Gastrocnemius medialis (tissue), 4 donors: ENCODE data around the gene UBN1. TPM values are rescaled to one million over a fixed set of nuclear protein-coding genes. Genes with fewer than 3 reads are reported as not detected.

Experiments
- ATAC-seq, 2 donors: fragments of 150-250 bp; one replicate each; pipeline ENCODE4 v1.9.1; 2016
- DNase-seq, 2 donors: peaks; one replicate each; pipeline ENCODE4 v3.0.0-alpha.2; 2019
- H3K27ac ChIP-seq, 4 donors: fragments of 200-600 bp; sonication (generic); 1 replicate in 1 of 4; 2 replicates in 3 of 4; pipeline ENCODE4 v1.5.1; 2016 to 2018; ENCODE audit warnings: mild to moderate bottlenecking in 2 of 4, moderate library complexity in 1 of 4
- H3K27me3 ChIP-seq, 3 donors: fragments of 200-600 bp; sonication (generic) in 2 of 3; 1 replicate in 1 of 3; 2 replicates in 2 of 3; pipeline versions ENCODE4 v1.5.1 to v1.6.0; 2016 to 2019; ENCODE audit warnings: mild to moderate bottlenecking in 1 of 3, moderate library complexity in 1 of 3
- H3K36me3 ChIP-seq, 2 donors: fragments of 200-600 bp; sonication (generic) in 1 of 2; one replicate each; pipeline ENCODE4 v1.5.1; 2017 to 2018
- H3K4me1 ChIP-seq, 2 donors: fragments of 200-600 bp; sonication (generic) in 1 of 2; one replicate each; pipeline ENCODE4 v1.5.1; 2016 to 2017; ENCODE audit warnings: mild to moderate bottlenecking in 2 of 2
- H3K4me3 ChIP-seq, 4 donors: fragments of 200-600 bp; sonication (generic) in 3 of 4; 1 replicate in 1 of 4; 2 replicates in 3 of 4; pipeline ENCODE4 v1.5.1; 2016 to 2019; ENCODE audit warnings: mild to moderate bottlenecking in 2 of 4
- H3K9me3 ChIP-seq, 3 donors: fragments of 200-600 bp; sonication (generic) in 2 of 3; 1 replicate in 1 of 3; 2 replicates in 2 of 3; pipeline ENCODE4 v1.5.1; 2016 to 2019
- POLR2A ChIP-seq, 2 donors: fragments of 450-650 bp; IDR thresholded peaks; one replicate each; pipeline ENCODE4 v1.6.1; 2017; ENCODE audit warnings: antibody characterized with exemption in 2 of 2, mild to moderate bottlenecking in 2 of 2, moderate library complexity in 2 of 2
- in situ Hi-C, 4 donors: fragments of 200-750 bp; cut with MboI; loops; one replicate each; pipeline versions ENCODE4 v1.15.0 to v1.8.0; 2017; ENCODE audit warnings: low sequenced_read_pairs in 4 of 4
- intact Hi-C: fragments of 100-400 bp; cut with DNase I; formaldehyde crosslinking; loops from one replicate; pipeline ENCODE4 v1.15.1; 2023; ENCODE audit warnings: low total_unique reads
- total RNA-seq, 4 donors: library from RNA; depleted of rRNA; stranded (reverse); fragments of >200 nt; gene quantifications; one replicate each; pipeline versions ENCODE4 v1.1.0 to v1.2.3, GENCODE V29; 2016
- TF ChIP-seq, protein P1 (sequence below), 5 experiments: fragments of 450-650 bp in 3 of 5; fragments of 200-600 bp in 2 of 5; sonication (generic) in 2 of 5; IDR thresholded peaks in 4 of 5; conservative IDR thresholded peaks in 1 of 5; 1 replicate in 4 of 5; 2 replicates in 1 of 5; pipeline ENCODE4 v1.5.1; 2016 to 2019; ENCODE audit warnings: antibody characterized with exemption in 5 of 5, mild to moderate bottlenecking in 3 of 5, moderate library complexity in 3 of 5

Gene UBN1
- total RNA-seq, 4 donors from 2014 or later = 25.3 to 33.4 (median 28.2) TPM

DNA sequence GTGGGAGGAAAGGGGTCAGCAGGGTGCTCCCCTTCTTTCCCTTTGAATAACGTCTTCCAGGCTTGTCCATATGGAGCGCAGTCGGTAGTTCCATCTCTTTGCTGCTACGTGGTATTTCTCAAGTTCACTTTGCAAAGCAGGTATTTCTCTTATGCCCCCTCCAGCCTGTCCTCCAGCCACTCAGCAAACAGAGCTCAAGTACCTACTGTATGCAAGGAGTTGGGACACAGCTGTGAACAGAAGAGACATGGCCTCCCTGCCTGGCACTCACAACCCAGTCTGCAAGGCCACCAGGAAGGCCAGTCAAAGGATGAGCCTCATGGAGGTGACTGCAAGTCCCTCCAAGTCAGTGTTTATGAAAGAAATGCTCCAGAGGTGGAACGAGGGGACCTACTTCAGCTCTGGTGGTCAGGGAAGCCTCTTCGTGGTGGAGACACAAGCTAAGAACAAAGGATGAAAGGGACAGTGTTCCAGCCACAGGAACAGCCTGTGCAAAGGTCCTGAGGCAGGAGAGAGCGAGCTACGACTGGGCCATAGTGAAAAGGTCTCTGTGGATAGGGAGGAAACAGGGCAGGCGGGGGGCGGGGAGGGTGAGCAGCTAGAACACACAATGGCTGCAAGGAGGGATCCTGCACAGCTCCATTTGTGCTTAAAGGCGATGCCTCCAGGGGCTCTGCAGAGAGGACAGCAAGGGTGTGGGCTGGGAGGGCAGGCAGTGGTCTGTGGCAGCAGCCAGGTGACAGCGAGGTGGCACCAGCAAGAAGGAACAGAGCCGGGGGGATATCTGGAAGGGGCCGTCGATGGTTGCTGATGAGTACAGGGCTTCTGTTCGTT lies 57.0 kb downstream of the UBN1 start:
- TF ChIP-seq, protein P1, sequence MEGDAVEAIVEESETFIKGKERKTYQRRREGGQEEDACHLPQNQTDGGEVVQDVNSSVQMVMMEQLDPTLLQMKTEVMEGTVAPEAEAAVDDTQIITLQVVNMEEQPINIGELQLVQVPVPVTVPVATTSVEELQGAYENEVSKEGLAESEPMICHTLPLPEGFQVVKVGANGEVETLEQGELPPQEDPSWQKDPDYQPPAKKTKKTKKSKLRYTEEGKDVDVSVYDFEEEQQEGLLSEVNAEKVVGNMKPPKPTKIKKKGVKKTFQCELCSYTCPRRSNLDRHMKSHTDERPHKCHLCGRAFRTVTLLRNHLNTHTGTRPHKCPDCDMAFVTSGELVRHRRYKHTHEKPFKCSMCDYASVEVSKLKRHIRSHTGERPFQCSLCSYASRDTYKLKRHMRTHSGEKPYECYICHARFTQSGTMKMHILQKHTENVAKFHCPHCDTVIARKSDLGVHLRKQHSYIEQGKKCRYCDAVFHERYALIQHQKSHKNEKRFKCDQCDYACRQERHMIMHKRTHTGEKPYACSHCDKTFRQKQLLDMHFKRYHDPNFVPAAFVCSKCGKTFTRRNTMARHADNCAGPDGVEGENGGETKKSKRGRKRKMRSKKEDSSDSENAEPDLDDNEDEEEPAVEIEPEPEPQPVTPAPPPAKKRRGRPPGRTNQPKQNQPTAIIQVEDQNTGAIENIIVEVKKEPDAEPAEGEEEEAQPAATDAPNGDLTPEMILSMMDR (IDR thresholded peaks at IDR 0.05 in 4 of 5, conservative IDR thresholded peaks at IDR 0.05 in 1 of 5) = no peak
- TF ChIP-seq POLR2A (IDR thresholded peaks at IDR 0.05) = no peak
- H3K4me1 ChIP-seq = no peaks in the 10 kb centered on the region
- H3K9me3 ChIP-seq = no peaks in the 10 kb centered on the region
- intact Hi-C loops = no loop called here
- H3K27me3 ChIP-seq = no peaks in the 10 kb centered on the region
- H3K27ac ChIP-seq = no peak overlapping the region
- in situ Hi-C loops = no loop called here
- H3K4me3 ChIP-seq = no peak overlapping the region
- DNase-seq = no peak
- no peaks in the 10 kb centered on the region for H3K36me3 ChIP-seq
- ATAC-seq = no peak

DNA sequence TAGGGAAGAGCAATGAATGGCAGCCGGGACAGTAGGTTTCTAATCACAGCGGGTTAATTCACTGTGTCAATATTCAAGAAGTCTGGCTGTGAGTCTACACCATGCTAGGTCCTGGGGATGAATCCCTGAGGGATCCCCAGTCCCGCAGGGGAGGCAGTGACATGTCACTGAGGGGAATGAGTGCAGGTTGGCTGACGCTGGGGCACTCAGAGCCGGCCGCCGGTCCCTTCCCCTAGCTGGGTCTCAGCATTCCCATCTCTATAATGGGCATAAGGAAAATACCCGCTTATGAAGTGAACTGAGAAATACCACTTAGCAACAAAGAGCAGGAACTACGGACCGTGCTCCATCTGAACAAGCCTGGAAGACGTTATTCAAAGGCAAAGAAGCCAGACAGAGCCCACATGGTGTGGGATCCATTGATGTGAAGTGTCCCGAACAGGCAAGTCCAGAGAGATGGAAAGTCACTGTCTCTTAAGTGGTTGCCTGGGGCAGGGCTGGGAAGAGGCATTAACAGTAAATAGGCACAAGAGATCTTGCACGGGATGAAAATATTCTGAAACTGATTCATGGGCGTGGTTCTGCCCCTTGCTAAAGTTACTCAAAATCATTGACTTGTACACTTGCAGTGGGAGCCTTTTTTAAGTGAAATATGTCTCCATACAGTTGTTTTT lies 57.8 kb downstream of the UBN1 start:
- no peak for ATAC-seq
- DNase-seq = no peak
- Histone ChIP-seq H3K9me3 (no peaks in the 10 kb centered on the region), H3K27ac (no peak overlapping the region), H3K36me3 (no peaks in the 10 kb centered on the region), H3K27me3 (no peaks in the 10 kb centered on the region), H3K4me1 (no peaks in the 10 kb centered on the region), H3K4me3 (no peak overlapping the region)
- intact Hi-C loops (no loop called here), in situ Hi-C loops (no loop called here)
- no peak for TF ChIP-seq POLR2A (IDR thresholded peaks at IDR 0.05)
- TF ChIP-seq, protein P1 (IDR thresholded peaks at IDR 0.05 in 4 of 5, conservative IDR thresholded peaks at IDR 0.05 in 1 of 5) = no peak

DNA sequence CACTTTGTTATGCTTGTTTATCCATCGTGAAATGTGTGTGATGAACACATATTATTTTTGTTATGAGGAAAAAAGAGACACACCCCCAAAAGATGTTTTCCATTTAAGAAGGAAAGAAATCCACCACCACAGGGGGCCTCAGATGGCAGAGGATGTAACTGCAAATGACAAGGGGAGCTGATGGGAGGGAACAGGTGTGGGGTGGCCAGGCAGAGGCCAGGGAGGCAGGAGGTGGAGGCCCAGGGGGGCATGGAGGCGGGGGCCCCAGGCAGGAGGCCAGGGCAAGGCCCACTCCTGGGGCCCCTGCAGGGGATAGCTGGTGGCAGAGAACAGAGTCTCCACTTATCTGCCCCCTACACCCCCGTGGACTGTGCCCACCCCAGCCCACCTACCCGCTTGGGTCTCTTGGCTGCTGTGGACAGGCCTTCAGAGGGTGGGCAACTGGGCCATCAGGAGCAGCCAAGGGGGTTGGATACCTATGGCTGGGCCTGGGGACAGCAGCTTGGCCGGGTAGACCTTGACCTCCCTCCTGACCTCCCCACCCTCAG lies 61.6 kb downstream of the UBN1 start:
- ATAC-seq (no peak), DNase-seq (no peak)
- in situ Hi-C loops = no loop called here
- no peaks in the 10 kb centered on the region for H3K27me3 ChIP-seq
- H3K27ac ChIP-seq = no peak overlapping the region
- no peaks in the 10 kb centered on the region for H3K4me1 ChIP-seq
- intact Hi-C loops = no loop called here
- H3K36me3 ChIP-seq = no peaks in the 10 kb centered on the region
- no peaks in the 10 kb centered on the region for H3K9me3 ChIP-seq
- TF ChIP-seq, protein P1 (IDR thresholded peaks at IDR 0.05 in 4 of 5, conservative IDR thresholded peaks at IDR 0.05 in 1 of 5) = no peak
- no peak for TF ChIP-seq POLR2A (IDR thresholded peaks at IDR 0.05)
- H3K4me3 ChIP-seq = no peak overlapping the region

DNA sequence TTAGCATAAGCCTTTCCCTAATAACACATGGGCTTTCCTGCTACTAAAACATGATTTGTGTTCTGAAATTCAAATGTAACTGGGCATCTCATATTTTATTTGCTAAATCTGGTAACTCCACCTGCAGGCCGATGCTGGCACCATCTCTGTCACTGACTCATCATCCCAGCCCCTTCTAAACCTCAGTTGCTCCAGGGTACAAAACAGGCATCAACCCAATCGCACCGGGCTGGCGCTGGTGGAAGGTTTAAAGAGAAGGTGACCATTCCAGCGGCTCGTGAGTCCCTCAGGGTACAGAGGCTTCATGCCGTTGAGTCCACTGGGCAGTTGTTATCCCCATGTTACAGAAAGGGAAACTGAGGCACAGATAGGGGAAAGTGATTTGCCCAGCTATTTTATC lies 62.5 kb downstream of the UBN1 start:
- intact Hi-C loops = no loop called here
- TF ChIP-seq, protein P1 (IDR thresholded peaks at IDR 0.05 in 4 of 5, conservative IDR thresholded peaks at IDR 0.05 in 1 of 5) = no peak
- no peak for TF ChIP-seq POLR2A (IDR thresholded peaks at IDR 0.05)
- ATAC-seq (no peak), DNase-seq (no peak)
- no peak overlapping the region for H3K4me3 ChIP-seq
- in situ Hi-C loops = no loop called here
- no peaks in the 10 kb centered on the region for H3K27me3 ChIP-seq
- H3K4me1 ChIP-seq = no peaks in the 10 kb centered on the region
- H3K9me3 ChIP-seq = no peaks in the 10 kb centered on the region
- no peak overlapping the region for H3K27ac ChIP-seq
- H3K36me3 ChIP-seq = no peaks in the 10 kb centered on the region
